IMR-90 (cell line): ENCODE results near the gene CCM2. TPM values are rescaled to one million over a fixed set of nuclear protein-coding genes. Genes with fewer than 3 reads are reported as not detected.

Source experiments
- ATAC-seq: fragments of 200-7000 bp; cut with Tn5 transposase; 2 replicates; pipeline ENCODE4 v1.9.1; 2020; ENCODE audit warnings: low read depth, mild to moderate bottlenecking, moderate library complexity
- BruUV-seq: library from RNA; stranded (reverse); fragments of 400-500 nt; replicated peaks from 2 replicates; lab custom pipeline; 2021; lab: Mats Ljungman, UMichigan
- CTCF ChIA-PET: fragments of 300-600 bp; formaldehyde crosslinking; extraction: SDS; loops from one replicate; lab custom pipeline; 2021; ENCODE audit warnings: antibody characterized with exemption; lab: Yijun Ruan, JAX
- POLR2A ChIA-PET: fragments of 300-600 bp; sonication (Branson Sonifier 250); formaldehyde crosslinking; loops from one replicate; lab custom pipeline; 2022; ENCODE audit warnings: antibody characterized with exemption; ENCODE audit not compliant: unreplicated experiment; lab: Charles Lee
- DNase-seq: peaks from one replicate; pipeline ENCODE4 v3.0.0; 2013
- H2AFZ ChIP-seq: replicated peaks from 2 replicates; pipeline ENCODE3; 2013; ENCODE audit warnings: low read length, mild to moderate bottlenecking; ENCODE audit not compliant: poor library complexity
- H2AK5ac ChIP-seq: 2 replicates; pipeline ENCODE4 v1.6.1; 2013; ENCODE audit warnings: low read depth, low read length, inconsistent platforms
- H2AK9ac ChIP-seq: replicated peaks from 2 replicates; pipeline ENCODE3; 2013; ENCODE audit warnings: mild to moderate bottlenecking, low read depth, low read length, moderate library complexity; ENCODE audit not compliant: poor library complexity
- H2BK120ac ChIP-seq: 2 replicates; pipeline ENCODE4 v1.6.1; 2013; ENCODE audit warnings: low read depth, low read length, inconsistent platforms
- H2BK15ac ChIP-seq: 3 replicates; pipeline ENCODE4 v1.6.1; 2013; ENCODE audit warnings: low read depth, low read length, inconsistent platforms
- H2BK20ac ChIP-seq: 2 replicates; pipeline ENCODE4 v1.6.1; 2013; ENCODE audit warnings: low read depth, mild to moderate bottlenecking, inconsistent platforms, low read length, moderate library complexity
- H2BK5ac ChIP-seq: 2 replicates; pipeline ENCODE4 v1.6.1; 2013; ENCODE audit warnings: mild to moderate bottlenecking, low read depth, low read length, inconsistent platforms; ENCODE audit not compliant: poor library complexity, severe bottlenecking
- H3K14ac ChIP-seq: replicated peaks from 2 replicates; pipeline ENCODE4 v1.6.1; 2013; ENCODE audit warnings: low read depth, low read length, inconsistent platforms
- H3K18ac ChIP-seq: 2 replicates; pipeline ENCODE4 v1.6.1; 2013; ENCODE audit warnings: low read depth, low read length, control low read depth
- H3K23ac ChIP-seq: 2 replicates; pipeline ENCODE4 v1.6.1; 2013; ENCODE audit warnings: low read depth, low read length, inconsistent platforms
- H3K27ac ChIP-seq: 2 replicates; pipeline ENCODE4 v1.5.1; 2013; ENCODE audit warnings: mild to moderate bottlenecking, control low read depth, low read length; ENCODE audit not compliant: insufficient read depth
- H3K27me3 ChIP-seq: 2 replicates; pipeline ENCODE4 v1.6.1; 2013; ENCODE audit warnings: low read length; ENCODE audit not compliant: control insufficient read depth, insufficient read depth
- H3K36me3 ChIP-seq: 2 replicates; pipeline ENCODE4 v1.6.1; 2013; ENCODE audit warnings: low read length, mixed read lengths; ENCODE audit not compliant: control insufficient read depth, insufficient read depth
- H3K4ac ChIP-seq: 2 replicates; pipeline ENCODE4 v1.6.1; 2013; ENCODE audit warnings: low read depth, low read length, inconsistent platforms
- H3K4me1 ChIP-seq: 2 replicates; pipeline ENCODE4 v1.6.1; 2013; ENCODE audit warnings: low read length, mixed read lengths; ENCODE audit not compliant: control insufficient read depth, insufficient read depth
- H3K4me2 ChIP-seq: 2 replicates; pipeline ENCODE4 v1.6.1; 2013; ENCODE audit warnings: low read depth, mild to moderate bottlenecking, control low read depth, low read length, moderate library complexity
- H3K4me3 ChIP-seq: 2 replicates; pipeline ENCODE4 v1.5.1; 2013; ENCODE audit warnings: low read depth, mild to moderate bottlenecking, control low read depth, low read length, moderate library complexity; ENCODE audit not compliant: insufficient read depth
- H3K56ac ChIP-seq: 2 replicates; pipeline ENCODE4 v1.6.1; 2013; ENCODE audit warnings: low read length, inconsistent platforms; ENCODE audit not compliant: insufficient read depth; ENCODE audit errors: extremely low read depth
- H3K79me1 ChIP-seq, 2 experiments: 2 replicates each; pipeline ENCODE4 v1.6.1; 2013; ENCODE audit warnings: low read length in 2 of 2, inconsistent platforms in 1 of 2, low read depth in 1 of 2
- H3K9ac ChIP-seq: 2 replicates; pipeline ENCODE4 v1.6.1; 2013; ENCODE audit warnings: low read depth, low read length, control low read depth
- H3K9me1 ChIP-seq: 2 replicates; pipeline ENCODE4 v1.6.1; 2013; ENCODE audit warnings: low read length, inconsistent platforms; ENCODE audit not compliant: insufficient read depth
- H3K9me3 ChIP-seq: 2 replicates; pipeline ENCODE4 v1.6.1; 2013; ENCODE audit warnings: low read length; ENCODE audit not compliant: control insufficient read depth, insufficient read depth
- H4K20me1 ChIP-seq: 2 replicates; pipeline ENCODE4 v1.6.1; 2013; ENCODE audit warnings: low read length, inconsistent platforms; ENCODE audit not compliant: insufficient read depth
- H4K5ac ChIP-seq: 2 replicates; pipeline ENCODE4 v1.6.1; 2013; ENCODE audit warnings: mild to moderate bottlenecking, low read depth, low read length, control low read depth
- H4K8ac ChIP-seq, 2 experiments: 2 replicates each; pipeline ENCODE4 v1.6.1; 2013; ENCODE audit warnings: low read depth in 2 of 2, low read length in 2 of 2, control low read depth in 1 of 2, inconsistent platforms in 1 of 2
- H4K91ac ChIP-seq: 2 replicates; pipeline ENCODE4 v1.6.1; 2013; ENCODE audit warnings: low read depth, low read length, inconsistent platforms; ENCODE audit not compliant: insufficient read depth
- CHD1 ChIP-seq: IDR thresholded peaks from 2 replicates; pipeline ENCODE4 v1.6.1; 2012; ENCODE audit warnings: low read depth, low read length, improper control_type of control experiment
- NFE2L2 ChIP-seq: fragments of 150-350 bp; IDR thresholded peaks from 2 replicates; pipeline ENCODE4 v1.6.1; 2016; ENCODE audit warnings: low read depth, mild to moderate bottlenecking, low read length
- POLR2A ChIP-seq: IDR thresholded peaks from 2 replicates; pipeline ENCODE4 v1.6.1; 2012; ENCODE audit warnings: mild to moderate bottlenecking, low read depth, low read length
- RAD21 ChIP-seq: IDR thresholded peaks from 2 replicates; pipeline ENCODE4 v1.6.1; 2012; ENCODE audit warnings: low read length, improper control_type of control experiment
- RFX5 ChIP-seq: IDR thresholded peaks from 2 replicates; pipeline ENCODE4 v1.8.0; 2012; ENCODE audit warnings: low read depth, mild to moderate bottlenecking, low read length, moderate library complexity
- WGBS, 2 experiments: methylation state at CpG; one replicate each; pipeline versions ENCODE4 v1.1.5 to v1.1.7; 2013; ENCODE audit warnings: missing lambda C conversion rate in 2 of 2; ENCODE audit not compliant: insufficient read length in 1 of 2; ENCODE audit errors: extremely low coverage in 2 of 2; 5-methylcytosine and 5-hydroxymethylcytosine counted together
- dilution Hi-C: fragments of 300-500 bp; cut with HindIII; formaldehyde crosslinking; loops from one replicate; pipeline ENCODE4 v1.14.3; 2018; ENCODE audit warnings: low sequenced_read_pairs; ENCODE audit not compliant: unreplicated experiment
- in situ Hi-C: fragments of 300-500 bp; cut with MboI; formaldehyde crosslinking; loops from 3 replicates; pipeline ENCODE4 v1.14.3; 2019; ENCODE audit warnings: low sequenced_read_pairs, inconsistent platforms, mixed read lengths
- intact Hi-C: fragments of 100-400 bp; cut with micrococcal nuclease; formaldehyde crosslinking; loops from 2 replicates; pipeline ENCODE4 v1.10.0; 2022
- polyA plus RNA-seq, 3 experiments: library from polyadenylated mRNA; depleted of rRNA; stranded (reverse); fragments of >200 nt; gene quantifications; 2 replicates each; pipeline ENCODE4 v1.2.3, GENCODE V29; 2012; ENCODE audit warnings: low replicate concordance in 1 of 3
- total RNA-seq: library from RNA; depleted of rRNA; stranded (reverse); fragments of >200 nt; gene quantifications from 2 replicates; pipeline ENCODE4 v1.2.3, GENCODE V29; 2012
- TF ChIP-seq, protein P1 (sequence below): fragments of 150-350 bp; IDR thresholded peaks from 2 replicates; pipeline ENCODE4 v1.6.1; 2016; ENCODE audit warnings: low read depth, mild to moderate bottlenecking, low read length, moderate library complexity, borderline replicate concordance

CCM2 gene
- total and polyA plus RNA-seq, 2 of the 4 experiments (the other 2 are of a cell fraction) = 65.2 to 78.5 TPM

DNA sequence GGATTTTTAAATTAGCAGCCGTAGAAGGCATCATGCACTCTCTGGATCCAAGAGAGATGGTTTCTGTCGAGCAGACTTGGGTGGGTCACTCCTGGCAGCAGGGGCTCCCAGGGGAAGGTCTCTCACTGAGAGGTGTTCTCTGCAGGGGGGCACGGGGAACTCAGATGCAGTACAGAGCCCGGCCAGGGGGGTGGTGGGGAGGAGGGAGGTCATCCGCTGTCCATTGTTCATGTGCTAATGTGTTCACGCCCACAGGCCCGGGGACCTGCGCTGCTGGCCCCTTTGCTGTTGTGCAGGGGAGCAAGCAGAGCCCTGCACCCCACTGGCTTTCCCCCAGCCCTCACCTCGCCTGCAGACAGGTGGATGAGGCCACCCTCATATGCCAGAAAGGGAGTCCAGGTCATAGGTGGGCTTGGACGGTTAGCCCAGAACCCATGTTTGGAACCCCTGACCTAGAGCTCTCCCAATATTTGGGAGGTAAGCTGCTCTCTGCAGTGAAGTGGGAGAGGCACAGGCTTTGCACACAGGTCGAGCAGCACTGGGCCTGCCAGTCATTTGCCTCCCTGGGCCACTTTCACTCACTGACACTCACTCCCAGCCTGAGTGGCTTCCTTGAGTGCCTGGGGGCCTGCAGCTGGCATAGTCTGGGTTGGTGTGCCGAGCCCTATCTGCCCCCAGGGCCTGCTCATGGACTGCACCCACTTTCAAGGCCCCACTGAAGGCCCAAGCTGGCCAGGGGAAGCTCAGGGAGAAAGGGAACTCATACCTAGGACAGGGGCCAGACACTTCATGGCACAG is 124.1 kb downstream of the CCM2 start:
- H2AK9ac ChIP-seq = no peak overlapping the region
- no peak overlapping the region for H4K5ac ChIP-seq
- no peak for DNase-seq
- no peak overlapping the region for H3K14ac ChIP-seq
- H3K4me3 ChIP-seq = no peak overlapping the region
- ATAC-seq = no peak
- H2BK20ac ChIP-seq = no peak overlapping the region
- ChIA-PET POLR2A (no interaction called here), CTCF (interaction anchor here (0.6 kb wide), 1 partner anchor 1061 kb away, joined by 3 read pairs; no protein-coding TSS in a partner anchor)
- no peak overlapping the region for H3K4me2 ChIP-seq
- dilution Hi-C loops = no loop called here
- H3K23ac ChIP-seq = no peak overlapping the region
- H3K18ac ChIP-seq = no peak overlapping the region
- no peak overlapping the region for H4K91ac ChIP-seq
- H2AFZ ChIP-seq = no peak overlapping the region
- H3K9me1 ChIP-seq = no peaks in the 10 kb centered on the region
- H4K8ac ChIP-seq = no peak overlapping the region
- H2AK5ac ChIP-seq = no peak overlapping the region
- H3K56ac ChIP-seq = no peak overlapping the region
- H2BK5ac ChIP-seq = no peak overlapping the region
- no peaks in the 10 kb centered on the region for H3K9me3 ChIP-seq
- TF ChIP-seq, protein P1, sequence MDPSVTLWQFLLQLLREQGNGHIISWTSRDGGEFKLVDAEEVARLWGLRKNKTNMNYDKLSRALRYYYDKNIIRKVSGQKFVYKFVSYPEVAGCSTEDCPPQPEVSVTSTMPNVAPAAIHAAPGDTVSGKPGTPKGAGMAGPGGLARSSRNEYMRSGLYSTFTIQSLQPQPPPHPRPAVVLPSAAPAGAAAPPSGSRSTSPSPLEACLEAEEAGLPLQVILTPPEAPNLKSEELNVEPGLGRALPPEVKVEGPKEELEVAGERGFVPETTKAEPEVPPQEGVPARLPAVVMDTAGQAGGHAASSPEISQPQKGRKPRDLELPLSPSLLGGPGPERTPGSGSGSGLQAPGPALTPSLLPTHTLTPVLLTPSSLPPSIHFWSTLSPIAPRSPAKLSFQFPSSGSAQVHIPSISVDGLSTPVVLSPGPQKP = no peak
- no peak for TF ChIP-seq CHD1
- TF ChIP-seq POLR2A = no peak
- no peak for TF ChIP-seq RFX5
- no peak for TF ChIP-seq NFE2L2
- no peak for TF ChIP-seq RAD21
- no peaks in the 10 kb centered on the region for H3K4me1 ChIP-seq
- H2BK120ac ChIP-seq = no peak overlapping the region
- in situ Hi-C loops = no loop called here
- 46% methylated on average over 4 of the region's 12 CpGs; no CpG with 5 or more reads in 1 of the 2 experiments for WGBS, 2 experiments
- H4K20me1 ChIP-seq = no peaks in the 10 kb centered on the region
- no peaks in the 10 kb centered on the region for H3K36me3 ChIP-seq
- intact Hi-C loops = no loop called here
- BruUV-seq = no TSS peak
- H3K27me3 ChIP-seq = peaks cover 17% of the 10 kb centered on the region
- H3K27ac ChIP-seq = no peak overlapping the region
- no peaks in the 10 kb centered on the region for H3K79me1 ChIP-seq
- no peak overlapping the region for H2BK15ac ChIP-seq
- no peak overlapping the region for H3K9ac ChIP-seq
- no peak overlapping the region for H3K4ac ChIP-seq
